Sigmoid colon (tissue), 7 donors: ENCODE measurements around the gene IGF2BP2. TPM values are rescaled to one million over a fixed set of nuclear protein-coding genes. Genes with fewer than 3 reads are reported as not detected.

Experiments
- DNase-seq: peaks from one replicate; pipeline ENCODE4 v3.0.0-alpha.2; 2019
- H3K27ac ChIP-seq, 4 donors: fragments of 200-600 bp; sonication (generic); one replicate each; pipeline ENCODE4 v1.5.1; 2016 to 2019; ENCODE audit warnings: mild to moderate bottlenecking in 1 of 4
- H3K27me3 ChIP-seq, 3 donors: fragments of 200-600 bp; sonication (generic); one replicate each; pipeline ENCODE4 v1.5.1; 2019; ENCODE audit warnings: mild to moderate bottlenecking in 1 of 3
- H3K36me3 ChIP-seq, 4 donors: fragments of 200-600 bp; sonication (generic); one replicate each; pipeline ENCODE4 v1.5.1; 2016 to 2019
- H3K4me1 ChIP-seq, 4 donors: fragments of 200-600 bp; sonication (generic); one replicate each; pipeline ENCODE4 v1.5.1; 2017 to 2019
- H3K4me3 ChIP-seq, 4 donors: fragments of 200-600 bp; sonication (generic); one replicate each; pipeline ENCODE4 v1.5.1; 2017 to 2019; ENCODE audit warnings: mild to moderate bottlenecking in 2 of 4, moderate library complexity in 1 of 4
- H3K9me3 ChIP-seq, 4 donors: fragments of 200-600 bp in 3 of 4; sonication (generic) in 3 of 4; one replicate each; pipeline versions ENCODE4 v1.5.1 to v1.6.1; 2013 to 2019
- CTCF ChIP-seq, 4 experiments: fragments of 450-650 bp in 3 of 4; fragments of 200-600 bp in 1 of 4; IDR thresholded peaks; one replicate each; pipeline ENCODE4 v1.5.1; 2016 to 2019; ENCODE audit warnings: antibody characterized with exemption in 4 of 4, mild to moderate bottlenecking in 3 of 4, moderate library complexity in 2 of 4
- EP300 ChIP-seq, 4 donors: sonication (generic); formaldehyde crosslinking; IDR thresholded peaks; one replicate each; pipeline ENCODE4 v1.6.1; 2017; ENCODE audit warnings: antibody characterized with exemption in 4 of 4
- POLR2A ChIP-seq, 2 donors: fragments of 450-650 bp; IDR thresholded peaks; one replicate each; pipeline ENCODE4 v1.6.1; 2016; ENCODE audit warnings: antibody characterized with exemption in 2 of 2, mild to moderate bottlenecking in 2 of 2, moderate library complexity in 2 of 2
- POLR2AphosphoS5 ChIP-seq, 4 donors: sonication (generic); formaldehyde crosslinking; IDR thresholded peaks; one replicate each; pipeline ENCODE4 v1.6.1; 2017; ENCODE audit warnings: antibody characterized with exemption in 4 of 4
- WGBS, 2 donors: extraction: QIAGEN DNeasy Blood & Tissue Kit; methylation state at CpG; one replicate each; pipeline ENCODE4 v1.1.7; 2013; 5-methylcytosine and 5-hydroxymethylcytosine counted together
- intact Hi-C: fragments of 100-400 bp; cut with DNase I; formaldehyde crosslinking; loops from one replicate; pipeline ENCODE4 v1.15.1; 2023
- polyA plus RNA-seq, 3 donors: library from polyadenylated mRNA; stranded (reverse); fragments of 200-250 nt; gene quantifications; one replicate each; pipeline ENCODE4 v1.2.3, GENCODE V29; 2013
- total RNA-seq, 4 donors: library from RNA; depleted of rRNA; stranded (reverse); fragments of >200 nt; gene quantifications; one replicate each; pipeline ENCODE4 v1.1.0, GENCODE V29; 2016
- donor health status: healthy with polysubstance abuse.
- donor health status: Bipolar disorder and iron deficiency.
- donor health status: healthy.

IGF2BP2 gene
- total and polyA plus RNA-seq, 7 donors, result 6.3 to 20.7 (median 14.7) TPM

GRCh38 chr3:185851959-185852358, 27.1 kb upstream of the IGF2BP2 start:
- TF ChIP-seq POLR2AphosphoS5 (IDR thresholded peaks at IDR 0.05) (no peak), POLR2A (IDR thresholded peaks at IDR 0.05) (no peak), EP300 (IDR thresholded peaks at IDR 0.05) (no peak), CTCF (IDR thresholded peaks at IDR 0.05) (no peak)
- H3K9me3 ChIP-seq, result peaks cover 0 to 4% (median 0%) of the 10 kb centered on the region in 4 donors
- 97 to 100% methylated on average over 1 of the region's 1 CpG for WGBS, 2 donors
- H3K27ac ChIP-seq, result no peak overlapping the region
- no peaks in the 10 kb centered on the region for H3K27me3 ChIP-seq
- no peak overlapping the region for H3K4me3 ChIP-seq
- H3K36me3 ChIP-seq, result no peaks in the 10 kb centered on the region
- intact Hi-C loops, result no loop called here
- no peak for DNase-seq
- no peaks in the 10 kb centered on the region for H3K4me1 ChIP-seq

GRCh38 chr3:185851046-185851445, 26.2 kb upstream of the IGF2BP2 start:
- no peak overlapping the region for H3K27ac ChIP-seq
- TF ChIP-seq POLR2A (IDR thresholded peaks at IDR 0.05) (no peak), POLR2AphosphoS5 (IDR thresholded peaks at IDR 0.05) (no peak), CTCF (IDR thresholded peaks at IDR 0.05) (no peak), EP300 (IDR thresholded peaks at IDR 0.05) (no peak)
- no peak for DNase-seq
- H3K36me3 ChIP-seq, result no peaks in the 10 kb centered on the region
- intact Hi-C loops, result no loop called here
- H3K9me3 ChIP-seq, result no peaks in the 10 kb centered on the region
- H3K27me3 ChIP-seq, result no peaks in the 10 kb centered on the region
- H3K4me1 ChIP-seq, result no peaks in the 10 kb centered on the region
- H3K4me3 ChIP-seq, result no peak overlapping the region
- 87 to 95% methylated on average over 3 of the region's 3 CpGs for WGBS, 2 donors

- Histone ChIP-seq H3K27me3 (no peaks in the 10 kb centered on the region), H3K4me1 (no peaks in the 10 kb centered on the region), H3K27ac (no peak overlapping the region), H3K9me3 (no peaks in the 10 kb centered on the region), H3K36me3 (no peaks in the 10 kb centered on the region), H3K4me3 (no peak overlapping the region)
- no peak for DNase-seq
- intact Hi-C loops, result no loop called here
- TF ChIP-seq CTCF (IDR thresholded peaks at IDR 0.05) (no peak), POLR2AphosphoS5 (IDR thresholded peaks at IDR 0.05) (no peak), POLR2A (IDR thresholded peaks at IDR 0.05) (no peak), EP300 (IDR thresholded peaks at IDR 0.05) (no peak)
- 92% methylated on average over 6 of the region's 6 CpGs for WGBS, 2 donors
These were observed 22.7 kb upstream of the IGF2BP2 start for GRCh38 chr3:185847506-185847905.

- H3K9me3 ChIP-seq, result no peaks in the 10 kb centered on the region
- TF ChIP-seq CTCF (IDR thresholded peaks at IDR 0.05) (no peak), POLR2AphosphoS5 (IDR thresholded peaks at IDR 0.05) (no peak), EP300 (IDR thresholded peaks at IDR 0.05) (no peak), POLR2A (IDR thresholded peaks at IDR 0.05) (no peak)
- H3K4me3 ChIP-seq, result no peak overlapping the region
- H3K4me1 ChIP-seq, result no peaks in the 10 kb centered on the region
- DNase-seq, result no peak
- H3K36me3 ChIP-seq, result no peaks in the 10 kb centered on the region
- intact Hi-C loops, result no loop called here
- no peaks in the 10 kb centered on the region for H3K27me3 ChIP-seq
- WGBS, 2 donors, result 76 to 87% methylated on average over 6 of the region's 6 CpGs
- no peak overlapping the region for H3K27ac ChIP-seq
These were observed 21.2 kb upstream of the IGF2BP2 start for GRCh38 chr3:185846037-185846436.

- H3K4me1 ChIP-seq, result no peaks in the 10 kb centered on the region
- no peaks in the 10 kb centered on the region for H3K27me3 ChIP-seq
- intact Hi-C loops, result no loop called here
- H3K9me3 ChIP-seq, result no peaks in the 10 kb centered on the region
- H3K4me3 ChIP-seq, result no peak overlapping the region
- no peak overlapping the region for H3K27ac ChIP-seq
- no peaks in the 10 kb centered on the region for H3K36me3 ChIP-seq
- 94 to 95% methylated on average over 3 of the region's 3 CpGs for WGBS, 2 donors
- TF ChIP-seq POLR2A (IDR thresholded peaks at IDR 0.05) (no peak), CTCF (IDR thresholded peaks at IDR 0.05) (no peak), EP300 (IDR thresholded peaks at IDR 0.05) (no peak), POLR2AphosphoS5 (IDR thresholded peaks at IDR 0.05) (no peak)
- DNase-seq, result no peak
These were observed 19.2 kb upstream of the IGF2BP2 start for GRCh38 chr3:185844051-185844450.
